ENCODE results near the gene FSCN2. TPM values are rescaled to one million over a fixed set of nuclear protein-coding genes. Genes with fewer than 3 reads are reported as not detected.

The FSCN2 gene
- total RNA-seq, 2 experiments from 2014 or later, result 1.6 to 6.7 TPM

- Histone ChIP-seq H3K9me3 (ENCODE audit: low read length) (no peaks in the 10 kb centered on the region), H3K4me1 (ENCODE audit: insufficient read depth, low read length, poor library complexity, severe bottlenecking) (peaks cover 46% of the 10 kb centered on the region), H3K9me2 (ENCODE audit: insufficient read depth, low read length) (no peaks in the 10 kb centered on the region), H3K4me3 (ENCODE audit: low read depth, low read length, poor library complexity, severe bottlenecking) (no peak overlapping the region), H2AFZ (ENCODE audit: low read length) (no peak overlapping the region), H3K27ac (ENCODE audit: low read depth, low read length, poor library complexity, severe bottlenecking) (no peak overlapping the region), H4K20me1 (ENCODE audit: insufficient read depth, low read length) (no peaks in the 10 kb centered on the region), H3K79me2 (ENCODE audit: insufficient read depth, low read depth, low read length) (no peaks in the 10 kb centered on the region), H3K36me3 (ENCODE audit: insufficient read depth, low read length) (no peaks in the 10 kb centered on the region), H3K4me2 (ENCODE audit: low read length) (no peak overlapping the region)
- POLR2A ChIA-PET, result interaction anchor here (0.6 to 1.6 kb wide), 3 partner anchors 19 to 228 kb away, joined by 4 to 7 read pairs (median 4); no protein-coding TSS in a partner anchor
- BruUV-seq (replicated peaks), result no TSS peak
- TF ChIP-seq CTCF (conservative IDR thresholded peaks at IDR 0.05; ENCODE audit: low read length) (no peak), EZH2phosphoT487 (IDR thresholded peaks at IDR 0.05; ENCODE audit: borderline replicate concordance, low read depth, low read length) (no peak)
- intact Hi-C loops (cut with micrococcal nuclease; ENCODE audit: unreplicated experiment), result no loop called here
- no peak for DNase-seq (ENCODE audit: low spot score)
- CTCF ChIA-PET (ENCODE audit: unreplicated experiment), result interaction anchor here (0.6 to 0.7 kb wide), 2 partner anchors 37 to 236 kb away, joined by 3 to 22 read pairs; no protein-coding TSS in a partner anchor
Measured at GRCh38 chr17:81489012-81489997, 38.9 kb upstream of the FSCN2 start.

- no peak overlapping the region for H2AFZ ChIP-seq (ENCODE audit: low read length)
- no TSS peak for BruUV-seq (replicated peaks)
- no peaks in the 10 kb centered on the region for H3K9me3 ChIP-seq (ENCODE audit: low read length)
- peaks cover 46% of the 10 kb centered on the region for H3K4me1 ChIP-seq (ENCODE audit: insufficient read depth, low read length, poor library complexity, severe bottlenecking)
- ChIA-PET CTCF (ENCODE audit: unreplicated experiment) (interaction anchor here (0.6 to 0.7 kb wide), 2 partner anchors 36 to 237 kb away, joined by 3 to 22 read pairs; no protein-coding TSS in a partner anchor), POLR2A (interaction anchor here (0.5 to 1.6 kb wide), 3 partner anchors 18 to 504 kb away, joined by 4 to 7 read pairs (median 4); no protein-coding TSS in a partner anchor)
- no peaks in the 10 kb centered on the region for H4K20me1 ChIP-seq (ENCODE audit: insufficient read depth, low read length)
- DNase-seq (ENCODE audit: low spot score), result no peak
- H3K4me2 ChIP-seq (ENCODE audit: low read length), result no peak overlapping the region
- no peaks in the 10 kb centered on the region for H3K79me2 ChIP-seq (ENCODE audit: insufficient read depth, low read depth, low read length)
- H3K9me2 ChIP-seq (ENCODE audit: insufficient read depth, low read length), result no peaks in the 10 kb centered on the region
- H3K36me3 ChIP-seq (ENCODE audit: insufficient read depth, low read length), result no peaks in the 10 kb centered on the region
- no peak overlapping the region for H3K27ac ChIP-seq (ENCODE audit: low read depth, low read length, poor library complexity, severe bottlenecking)
- no peak overlapping the region for H3K4me3 ChIP-seq (ENCODE audit: low read depth, low read length, poor library complexity, severe bottlenecking)
- intact Hi-C loops (cut with micrococcal nuclease; ENCODE audit: unreplicated experiment), result no loop called here
- TF ChIP-seq EZH2phosphoT487 (IDR thresholded peaks at IDR 0.05; ENCODE audit: borderline replicate concordance, low read depth, low read length) (no peak), CTCF (conservative IDR thresholded peaks at IDR 0.05; ENCODE audit: low read length) (no peak)
Measured at GRCh38 chr17:81489998-81490992, 37.9 kb upstream of the FSCN2 start.

Data from OCI-LY7 (cell line).